K562 (cell line): ENCODE results near the gene GRPR. TPM values are rescaled to one million over a fixed set of nuclear protein-coding genes. Genes with fewer than 3 reads are reported as not detected.

Experiments
- ATAC-seq: fragments of 200-7000 bp; cut with Tn5 transposase; 3 replicates; pipeline ENCODE4 v1.9.1; 2020; ENCODE audit warnings: moderate library complexity
- BruUV-seq: library from RNA; stranded (reverse); fragments of 400-500 nt; replicated peaks from 2 replicates; lab custom pipeline; 2021; lab: Mats Ljungman, UMichigan
- CTCF ChIA-PET: fragments of 300-600 bp; formaldehyde crosslinking; extraction: SDS; loops from one replicate; lab custom pipeline; 2021; ENCODE audit warnings: low intra/inter-chr PET ratio; lab: Yijun Ruan, JAX
- POLR2A ChIA-PET: fragments of 300-600, 350-650 bp; sonication (Branson Sonifier 250); formaldehyde crosslinking; extraction: SDS; loops from one replicate; lab custom pipeline; 2021; ENCODE audit warnings: antibody characterized with exemption, inconsistent platforms; lab: Yijun Ruan, JAX
- DNase-seq, 4 experiments: peaks; one replicate each; pipeline versions ENCODE4 v3.0.0 to v3.0.0-alpha.2; 2011 to 2018; ENCODE audit warnings: low spot score in 3 of 4, mixed read lengths in 3 of 4; ENCODE audit errors: extremely low read depth in 1 of 4
- FAIRE-seq: peaks from 2 replicates; lab custom pipeline; 2011; peaks lifted over from hg19 to GRCh38; lab: Jason Lieb, UNC
- H2AFZ ChIP-seq: 2 replicates; pipeline ENCODE4 v1.6.0; 2011; ENCODE audit warnings: low read depth, low read length, control low read depth, inconsistent platforms
- H3K27ac ChIP-seq: fragments of 200-600 bp; 3 replicates; pipeline ENCODE4 v1.8.0; 2011; ENCODE audit warnings: low read depth, mild to moderate bottlenecking, control low read depth, inconsistent platforms, low read length, moderate library complexity, mixed read lengths; ENCODE audit errors: extremely low read depth
- H3K27me3 ChIP-seq, 2 experiments: fragments of 300-600 bp in 1 of 2; 2 replicates in 1 of 2; 3 replicates in 1 of 2; pipeline versions ENCODE4 v1.6.0 to v1.8.0; 2011; ENCODE audit warnings: inconsistent platforms in 2 of 2, low read length in 2 of 2, mild to moderate bottlenecking in 1 of 2, mixed read lengths in 1 of 2, moderate library complexity in 1 of 2; ENCODE audit not compliant: control insufficient read depth in 2 of 2, insufficient read depth in 2 of 2
- H3K36me3 ChIP-seq: fragments of 300-600 bp; 3 replicates; pipeline ENCODE4 v1.8.0; 2011; ENCODE audit warnings: mild to moderate bottlenecking, low read length, inconsistent platforms; ENCODE audit not compliant: control insufficient read depth, insufficient read depth
- H3K4me1 ChIP-seq, 2 experiments: fragments of 200-600 bp in 1 of 2; replicated peaks in 1 of 2; 2 replicates in 1 of 2; 3 replicates in 1 of 2; pipeline versions ENCODE4 v1.5.1 to v1.8.0; 2011; ENCODE audit warnings: inconsistent platforms in 2 of 2, low read length in 2 of 2, mild to moderate bottlenecking in 1 of 2, mixed read lengths in 1 of 2, moderate library complexity in 1 of 2; ENCODE audit not compliant: control insufficient read depth in 2 of 2, insufficient read depth in 2 of 2
- H3K4me2 ChIP-seq: 2 replicates; pipeline ENCODE4 v1.6.1; 2011; ENCODE audit warnings: low read length, control low read depth, inconsistent platforms, mixed read lengths; ENCODE audit not compliant: insufficient read depth
- H3K4me3 ChIP-seq: fragments of 200-600 bp; sonication (generic), shearing (Covaris generic); 2 replicates; pipeline ENCODE4 v1.5.1; 2016; ENCODE audit warnings: control low read depth, inconsistent platforms
- H3K79me2 ChIP-seq: fragments of 200-600 bp; 3 replicates; pipeline ENCODE4 v1.8.0; 2011; ENCODE audit warnings: low read length, inconsistent platforms; ENCODE audit not compliant: control insufficient read depth, insufficient read depth
- H3K9ac ChIP-seq, 2 experiments: 2 replicates each; pipeline versions ENCODE4 v1.6.0 to v1.6.1; 2011; ENCODE audit warnings: low read depth in 2 of 2, low read length in 2 of 2, control low read depth in 1 of 2, inconsistent platforms in 1 of 2, mild to moderate bottlenecking in 1 of 2, mixed read lengths in 1 of 2; ENCODE audit not compliant: insufficient read depth in 1 of 2
- H3K9me1 ChIP-seq: one replicate; pipeline ENCODE4 v1.6.0; 2011; ENCODE audit warnings: inconsistent platforms, mild to moderate bottlenecking, low read length, moderate library complexity; ENCODE audit not compliant: control insufficient read depth, insufficient read depth
- H3K9me3 ChIP-seq: replicated peaks from 2 replicates; pipeline ENCODE4 v1.5.1; 2011; ENCODE audit warnings: low read depth, low read length, inconsistent platforms; ENCODE audit not compliant: control insufficient read depth, insufficient read depth
- H4K20me1 ChIP-seq: replicated peaks from 2 replicates; pipeline ENCODE4 v1.6.1; 2011; ENCODE audit warnings: low read length, inconsistent platforms, mixed read lengths; ENCODE audit not compliant: control insufficient read depth, insufficient read depth
- CXXC5 ChIP-seq: fragments of 250-450 bp; sonication (Bioruptor Pico); IDR thresholded peaks from 2 replicates; pipeline ENCODE4 v1.8.0; 2022; ENCODE audit warnings: inconsistent platforms, mild to moderate bottlenecking, moderate library complexity
- E2F4 ChIP-seq: sonication (generic); formaldehyde crosslinking; IDR thresholded peaks from 2 replicates; pipeline ENCODE4 v1.8.0; 2022; ENCODE audit warnings: mild to moderate bottlenecking, low read depth, missing genetic modification reagents
- GABPA ChIP-seq: fragments of 200-800 bp; sonication (Bioruptor generic); conservative IDR thresholded peaks from 2 replicates; pipeline ENCODE4 v1.6.1; 2016; ENCODE audit warnings: low read depth, missing genetic modification characterization, missing compliant biosample characterization
- HCFC1 ChIP-seq: IDR thresholded peaks from 2 replicates; pipeline ENCODE4 v1.6.1; 2012; ENCODE audit warnings: low read depth, low read length, improper control_type of control experiment
- HNRNPH1 ChIP-seq: fragments of 200-400 bp; formaldehyde crosslinking; optimal IDR thresholded peaks from 2 replicates; pipeline ENCODE3; 2017; ENCODE audit warnings: low read depth, mild to moderate bottlenecking, low read length, moderate library complexity
- MCM3 ChIP-seq: fragments of 450-650 bp; IDR thresholded peaks from 2 replicates; pipeline ENCODE4 v1.6.1; 2016
- POLR2H ChIP-seq: IDR thresholded peaks from 2 replicates; pipeline ENCODE4 v1.6.1; 2016; ENCODE audit warnings: missing genetic modification characterization, low read depth, mild to moderate bottlenecking, control low read depth, missing compliant biosample characterization, moderate library complexity
- PRMT5 ChIP-seq: sonication (generic); formaldehyde crosslinking; IDR thresholded peaks from 2 replicates; pipeline ENCODE4 v1.5.0; 2020; ENCODE audit warnings: missing genetic modification reagents
- ZNF217 ChIP-seq: sonication (generic); formaldehyde crosslinking; IDR thresholded peaks from 2 replicates; pipeline ENCODE4 v1.8.0; 2022; ENCODE audit warnings: mild to moderate bottlenecking, missing genetic modification reagents
- ZNF584 ChIP-seq: fragments of 200-800 bp; sonication (Bioruptor generic); IDR thresholded peaks from 2 replicates; pipeline ENCODE4 v1.6.1; 2016; ENCODE audit warnings: low read depth, mild to moderate bottlenecking, missing genetic modification characterization, missing compliant biosample characterization
- WGBS: fragments of 100-300 bp; shearing (Covaris generic); methylation state at CpG from one replicate; pipeline ENCODE4 v1.1.6; 2016; ENCODE audit warnings: low coverage, mixed read lengths; ENCODE audit not compliant: insufficient coverage; ENCODE audit errors: missing lambda C conversion rate; 5-methylcytosine and 5-hydroxymethylcytosine counted together
- in situ Hi-C: fragments of 300-500 bp; cut with MboI; formaldehyde crosslinking; loops from 4 replicates; pipeline ENCODE4 v1.15.0; 2018; ENCODE audit warnings: inconsistent platforms, mixed read lengths
- intact Hi-C: fragments of 100-400 bp; cut with micrococcal nuclease; formaldehyde crosslinking; loops from 2 replicates; pipeline ENCODE4 v1.14.2; 2022
- polyA plus RNA-seq, 8 experiments: library from polyadenylated mRNA; depleted of rRNA in 4 of 8; stranded (reverse) in 5 of 8; unstranded in 3 of 8; fragments of >200 nt; fragmentation: Nextera tagmentation in 2 of 8; fragmentation: Illumina TruSeq in 1 of 8; extraction: Ambion mirVana in 2 of 8; extraction: Trizol in 1 of 8; gene quantifications; 2 replicates each; pipeline versions ENCODE4 v1.2.1 to v1.2.3, GENCODE V29; 2011 to 2014; ENCODE audit warnings: inconsistent platforms in 1 of 8, missing spikeins in 1 of 8
- total RNA-seq, 7 experiments: library from RNA; depleted of rRNA in 6 of 7; stranded (reverse); fragments of >200 nt in 6 of 7; fragmentation: Illumina TruSeq in 2 of 7; extraction: Trizol in 2 of 7; gene quantifications; 2 replicates each; pipeline versions ENCODE4 v1.2.1 to v1.2.3, GENCODE V29; 2011 to 2021; ENCODE audit warnings: low replicate concordance in 1 of 7
- TF ChIP-seq, protein P1 (sequence below): fragments of 450-650 bp; IDR thresholded peaks from 2 replicates; pipeline ENCODE4 v1.6.1; 2016; ENCODE audit warnings: borderline replicate concordance
- TF ChIP-seq, protein P2 (sequence below): fragments of 250-450 bp; sonication (Bioruptor Pico); IDR thresholded peaks from 2 replicates; pipeline ENCODE4 v1.9.0; 2021; ENCODE audit warnings: mild to moderate bottlenecking
- TF ChIP-seq, protein P3 (sequence below): fragments of 250-450 bp; sonication (Bioruptor Pico); IDR thresholded peaks from 2 replicates; pipeline ENCODE4 v1.4.0; 2020

Gene GRPR
- total and polyA plus RNA-seq, 9 of the 15 experiments (the other 6 are each of a cell fraction or from before 2014, with no cell fraction given), result 0.06 to 0.11 TPM; not detected in 7

DNA sequence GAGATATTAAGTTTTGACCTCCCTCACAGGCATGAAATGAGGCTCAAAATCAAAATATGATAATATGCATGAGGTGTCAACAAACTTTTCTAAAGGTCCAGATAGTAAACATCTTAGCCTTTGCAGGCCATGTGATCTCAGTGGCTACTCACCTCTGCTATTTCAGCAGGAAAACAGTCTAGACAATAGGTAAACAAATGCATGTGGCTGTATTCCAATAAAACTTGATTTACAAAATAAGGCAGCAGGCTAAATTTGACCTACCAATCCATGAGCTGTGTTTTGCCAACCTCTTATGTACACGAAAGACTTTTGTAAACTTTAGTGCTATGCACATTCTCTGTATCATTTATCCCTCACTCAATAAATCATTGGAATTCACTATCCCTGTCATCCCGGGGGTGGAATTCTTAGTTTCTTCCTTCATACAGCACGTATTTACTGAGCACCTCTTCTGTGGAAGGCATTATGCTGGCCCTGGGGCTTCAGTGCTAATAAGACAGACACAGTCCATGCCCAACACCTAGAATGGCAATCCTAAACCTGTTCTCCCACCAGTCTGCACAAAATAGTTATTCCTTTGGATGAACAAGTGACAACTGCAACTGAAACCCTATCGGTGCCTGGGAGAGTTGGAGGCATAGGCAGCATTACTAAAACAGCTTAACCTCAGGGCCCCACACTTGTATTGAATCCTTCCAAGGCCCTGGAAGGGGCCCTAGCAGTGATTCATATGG is 63.8 kb downstream of the GRPR start:
- FAIRE-seq (no peak), ATAC-seq (no peak)
- no peaks in the 10 kb centered on the region for H3K36me3 ChIP-seq
- H3K4me2 ChIP-seq, result no peak overlapping the region
- H3K9me1 ChIP-seq, result no peaks in the 10 kb centered on the region
- no TSS peak for BruUV-seq
- no peaks in the 10 kb centered on the region for H3K9me3 ChIP-seq
- H4K20me1 ChIP-seq, result no peaks in the 10 kb centered on the region
- H3K27me3 ChIP-seq, result no peaks in the 10 kb centered on the region
- H3K4me3 ChIP-seq, result no peak overlapping the region
- TF ChIP-seq POLR2H (tag) (no peak), GABPA (tag) (no peak), MCM3 (no peak), HCFC1 (no peak), CXXC5 (no peak), PRMT5 (CRISPR knock-in tag) (no peak), E2F4 (CRISPR knock-in tag) (no peak), ZNF584 (CRISPR knock-in tag) (no peak), HNRNPH1 (no peak), ZNF217 (no peak)
- TF ChIP-seq, protein P1, sequence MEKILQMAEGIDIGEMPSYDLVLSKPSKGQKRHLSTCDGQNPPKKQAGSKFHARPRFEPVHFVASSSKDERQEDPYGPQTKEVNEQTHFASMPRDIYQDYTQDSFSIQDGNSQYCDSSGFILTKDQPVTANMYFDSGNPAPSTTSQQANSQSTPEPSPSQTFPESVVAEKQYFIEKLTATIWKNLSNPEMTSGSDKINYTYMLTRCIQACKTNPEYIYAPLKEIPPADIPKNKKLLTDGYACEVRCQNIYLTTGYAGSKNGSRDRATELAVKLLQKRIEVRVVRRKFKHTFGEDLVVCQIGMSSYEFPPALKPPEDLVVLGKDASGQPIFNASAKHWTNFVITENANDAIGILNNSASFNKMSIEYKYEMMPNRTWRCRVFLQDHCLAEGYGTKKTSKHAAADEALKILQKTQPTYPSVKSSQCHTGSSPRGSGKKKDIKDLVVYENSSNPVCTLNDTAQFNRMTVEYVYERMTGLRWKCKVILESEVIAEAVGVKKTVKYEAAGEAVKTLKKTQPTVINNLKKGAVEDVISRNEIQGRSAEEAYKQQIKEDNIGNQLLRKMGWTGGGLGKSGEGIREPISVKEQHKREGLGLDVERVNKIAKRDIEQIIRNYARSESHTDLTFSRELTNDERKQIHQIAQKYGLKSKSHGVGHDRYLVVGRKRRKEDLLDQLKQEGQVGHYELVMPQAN, result no peak
- TF ChIP-seq, protein P2, sequence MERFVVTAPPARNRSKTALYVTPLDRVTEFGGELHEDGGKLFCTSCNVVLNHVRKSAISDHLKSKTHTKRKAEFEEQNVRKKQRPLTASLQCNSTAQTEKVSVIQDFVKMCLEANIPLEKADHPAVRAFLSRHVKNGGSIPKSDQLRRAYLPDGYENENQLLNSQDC (CRISPR knock-in tag), result no peak
- TF ChIP-seq, protein P3, sequence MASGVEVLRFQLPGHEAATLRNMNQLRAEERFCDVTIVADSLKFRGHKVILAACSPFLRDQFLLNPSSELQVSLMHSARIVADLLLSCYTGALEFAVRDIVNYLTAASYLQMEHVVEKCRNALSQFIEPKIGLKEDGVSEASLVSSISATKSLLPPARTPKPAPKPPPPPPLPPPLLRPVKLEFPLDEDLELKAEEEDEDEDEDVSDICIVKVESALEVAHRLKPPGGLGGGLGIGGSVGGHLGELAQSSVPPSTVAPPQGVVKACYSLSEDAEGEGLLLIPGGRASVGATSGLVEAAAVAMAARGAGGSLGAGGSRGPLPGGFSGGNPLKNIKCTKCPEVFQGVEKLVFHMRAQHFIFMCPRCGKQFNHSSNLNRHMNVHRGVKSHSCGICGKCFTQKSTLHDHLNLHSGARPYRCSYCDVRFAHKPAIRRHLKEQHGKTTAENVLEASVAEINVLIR (CRISPR knock-in tag), result no peak
- TF ChIP-seq, all 486 proteins: peak for 0
- H2AFZ ChIP-seq, result no peak overlapping the region
- no peak overlapping the region for H3K9ac ChIP-seq
- CTCF ChIA-PET, result no interaction called here
- DNase-seq, result no peak
- POLR2A ChIA-PET, result no interaction called here
- in situ Hi-C loops (no loop called here), intact Hi-C loops (no loop called here)
- no peaks in the 10 kb centered on the region for H3K79me2 ChIP-seq
- H3K27ac ChIP-seq, result no peak overlapping the region
- 14% methylated on average over 4 of the region's 4 CpGs for WGBS
- H3K4me1 ChIP-seq, result peaks cover 0 to 8% of the 10 kb centered on the region in 2 experiments; a peak in 2 of 5 replicates
